Suprapubic skin (tissue), 4 donors: ENCODE measurements around the gene CYP2J2. TPM values are rescaled to one million over a fixed set of nuclear protein-coding genes. Genes with fewer than 3 reads are reported as not detected.
"Not testable (repeated sequence)": the region's sequence is repeated elsewhere in the genome, so short reads cannot be mapped to it uniquely, and the experiment has no call there.

Experiments
- DNase-seq, 2 donors: peaks; one replicate each; pipeline ENCODE4 v3.0.0-alpha.2; 2019; ENCODE audit warnings: low spot score in 2 of 2
- H3K27ac ChIP-seq: fragments of 200-600 bp; sonication (generic); one replicate; pipeline ENCODE4 v1.5.1; 2019
- H3K27me3 ChIP-seq: fragments of 200-600 bp; sonication (generic); one replicate; pipeline ENCODE4 v1.5.1; 2019
- H3K36me3 ChIP-seq: fragments of 200-600 bp; sonication (generic); one replicate; pipeline ENCODE4 v1.5.1; 2019
- H3K4me1 ChIP-seq: fragments of 200-600 bp; sonication (generic); one replicate; pipeline ENCODE4 v1.5.1; 2019
- H3K4me3 ChIP-seq: fragments of 200-600 bp; sonication (generic); one replicate; pipeline ENCODE4 v1.5.1; 2019; ENCODE audit warnings: mild to moderate bottlenecking
- H3K9me3 ChIP-seq: fragments of 200-600 bp; sonication (generic); one replicate; pipeline ENCODE4 v1.5.1; 2019
- CTCF ChIP-seq, 2 donors: fragments of 200-600 bp in 1 of 2; fragments of 450-650 bp in 1 of 2; sonication (generic) in 1 of 2; IDR thresholded peaks; one replicate each; pipeline ENCODE4 v1.5.1; 2016 to 2019; ENCODE audit warnings: antibody characterized with exemption in 2 of 2, mild to moderate bottlenecking in 1 of 2, moderate library complexity in 1 of 2
- EP300 ChIP-seq: sonication (generic); formaldehyde crosslinking; IDR thresholded peaks from one replicate; pipeline ENCODE4 v1.6.1; 2017; ENCODE audit warnings: antibody characterized with exemption
- POLR2A ChIP-seq, 2 donors: fragments of 450-650 bp; IDR thresholded peaks; one replicate each; pipeline ENCODE4 v1.6.1; 2017; ENCODE audit warnings: antibody characterized with exemption in 2 of 2, mild to moderate bottlenecking in 2 of 2, moderate library complexity in 2 of 2
- POLR2AphosphoS5 ChIP-seq, 3 donors: sonication (generic); formaldehyde crosslinking; IDR thresholded peaks; one replicate each; pipeline ENCODE4 v1.6.1; 2017; ENCODE audit warnings: antibody characterized with exemption in 3 of 3
- WGBS: methylation state at CpG from one replicate; pipeline ENCODE4 v1.1.5; 2018; 5-methylcytosine and 5-hydroxymethylcytosine counted together
- total RNA-seq, 4 donors: library from RNA; depleted of rRNA; stranded (reverse); fragments of >200 nt; gene quantifications; one replicate each; pipeline ENCODE4 v1.1.0, GENCODE V29; 2016

CYP2J2 gene
- 10 to 100 TPM in 3 of 4 donors, 1 to 10 TPM in 1; 5.5 to 16.9 (median 14.8) TPM for total RNA-seq

GRCh38 chr1:59926381-59927123 lies at the start of gene CYP2J2:
CYP2J2 (minus strand) TSS chr1:59926773; CDS start chr1:59926746, 27 bp downstream.
- Histone ChIP-seq H3K27ac (no peak within 1 kb of the TSS), H3K4me3 (peak within 1 kb of the TSS; percentile 53)
- WGBS, result 3% methylated on average over 25 of the region's 42 CpGs

GRCh38 chr1:59973719-59974118 lies 47.1 kb upstream of the CYP2J2 start:
- Histone ChIP-seq H3K27me3 (no peaks in the 10 kb centered on the region), H3K9me3 (no peaks in the 10 kb centered on the region), H3K36me3 (no peaks in the 10 kb centered on the region), H3K4me1 (peaks cover 11% of the 10 kb centered on the region), H3K27ac (no peak overlapping the region), H3K4me3 (no peak overlapping the region)
- DNase-seq, result no peak
- WGBS, result 100% methylated on average over 1 of the region's 1 CpG
- no peak for TF ChIP-seq CTCF (IDR thresholded peaks at IDR 0.05)
- TF ChIP-seq POLR2AphosphoS5 (IDR thresholded peaks at IDR 0.05), result no peak
- no peak for TF ChIP-seq POLR2A (IDR thresholded peaks at IDR 0.05)
- no peak for TF ChIP-seq EP300

More at GRCh38 chr1:59926381-59927123, at the start of gene CYP2J2:
- H3K9me3 ChIP-seq, result no peaks in the 10 kb centered on the region
- peaks cover 22% of the 10 kb centered on the region for H3K27me3 ChIP-seq
- DNase-seq, result peak in 1 of 2 donors; percentile 79
- no peak for TF ChIP-seq POLR2AphosphoS5 (IDR thresholded peaks at IDR 0.05)
- no peak for TF ChIP-seq CTCF (IDR thresholded peaks at IDR 0.05)
- TF ChIP-seq EP300, result no peak
- peaks cover 12% of the 10 kb centered on the region for H3K4me1 ChIP-seq
- H3K36me3 ChIP-seq, result no peaks in the 10 kb centered on the region

GRCh38 chr1:59972216-59972927 lies 45.8 kb upstream of the CYP2J2 start:
- H3K27me3 ChIP-seq, result no peaks in the 10 kb centered on the region
- TF ChIP-seq CTCF (IDR thresholded peaks at IDR 0.05), result no peak
- TF ChIP-seq EP300, result no peak
- TF ChIP-seq POLR2AphosphoS5 (IDR thresholded peaks at IDR 0.05), result peak in 1 of 3 donors; percentile 28
- no peaks in the 10 kb centered on the region for H3K36me3 ChIP-seq
- WGBS, result 68% methylated on average over 20 of the region's 20 CpGs
- H3K9me3 ChIP-seq, result no peaks in the 10 kb centered on the region
- H3K4me3 ChIP-seq, result no peak overlapping the region
- H3K27ac ChIP-seq, result peak overlapping the region; percentile 49
- DNase-seq, result peak in 1 of 2 donors; percentile 73
- peaks cover 7% of the 10 kb centered on the region for H3K4me1 ChIP-seq

GRCh38 chr1:59971464-59971911 lies 44.9 kb upstream of the CYP2J2 start:
- Histone ChIP-seq H3K36me3 (no peaks in the 10 kb centered on the region), H3K27ac (no peak overlapping the region), H3K4me3 (no peak overlapping the region), H3K4me1 (peaks cover 7% of the 10 kb centered on the region), H3K27me3 (no peaks in the 10 kb centered on the region), H3K9me3 (no peaks in the 10 kb centered on the region)
- 14% methylated on average over 19 of the region's 19 CpGs for WGBS
- peak; percentile 74 to 86 for DNase-seq
- TF ChIP-seq POLR2A (IDR thresholded peaks at IDR 0.05), result no peak
- TF ChIP-seq CTCF (IDR thresholded peaks at IDR 0.05), result peak; percentile 51 to 86

- 95% methylated on average over 33 of the region's 42 CpGs for WGBS
- not testable (repeated sequence) for H3K4me3 ChIP-seq, H3K4me1 ChIP-seq, H3K27ac ChIP-seq, H3K27me3 ChIP-seq, H3K36me3 ChIP-seq, H3K9me3 ChIP-seq, DNase-seq
Measured at GRCh38 chr1:59969542-59970175, 43.1 kb upstream of the CYP2J2 start.

GRCh38 chr1:59968746-59969145 lies 42.2 kb upstream of the CYP2J2 start:
- not testable (repeated sequence) for H3K36me3 ChIP-seq, H3K9me3 ChIP-seq, H3K4me1 ChIP-seq, H3K4me3 ChIP-seq, H3K27me3 ChIP-seq, DNase-seq, H3K27ac ChIP-seq
- 93% methylated on average over 17 of the region's 17 CpGs for WGBS
